SKM-1 treated with dmso at 0.1 percent for 144 hours (cell line): ENCODE measurements around the gene SBNO2.
"Not testable (repeated sequence)": the region's sequence is repeated elsewhere in the genome, so short reads cannot be mapped to it uniquely, and the experiment has no call there.

Source experiments
- DNase-seq: peaks from one replicate; lab custom pipeline; 2025; ENCODE audit not compliant: unreplicated experiment; lab: John Stamatoyannopoulos, UW

The SBNO2 gene

DNA sequence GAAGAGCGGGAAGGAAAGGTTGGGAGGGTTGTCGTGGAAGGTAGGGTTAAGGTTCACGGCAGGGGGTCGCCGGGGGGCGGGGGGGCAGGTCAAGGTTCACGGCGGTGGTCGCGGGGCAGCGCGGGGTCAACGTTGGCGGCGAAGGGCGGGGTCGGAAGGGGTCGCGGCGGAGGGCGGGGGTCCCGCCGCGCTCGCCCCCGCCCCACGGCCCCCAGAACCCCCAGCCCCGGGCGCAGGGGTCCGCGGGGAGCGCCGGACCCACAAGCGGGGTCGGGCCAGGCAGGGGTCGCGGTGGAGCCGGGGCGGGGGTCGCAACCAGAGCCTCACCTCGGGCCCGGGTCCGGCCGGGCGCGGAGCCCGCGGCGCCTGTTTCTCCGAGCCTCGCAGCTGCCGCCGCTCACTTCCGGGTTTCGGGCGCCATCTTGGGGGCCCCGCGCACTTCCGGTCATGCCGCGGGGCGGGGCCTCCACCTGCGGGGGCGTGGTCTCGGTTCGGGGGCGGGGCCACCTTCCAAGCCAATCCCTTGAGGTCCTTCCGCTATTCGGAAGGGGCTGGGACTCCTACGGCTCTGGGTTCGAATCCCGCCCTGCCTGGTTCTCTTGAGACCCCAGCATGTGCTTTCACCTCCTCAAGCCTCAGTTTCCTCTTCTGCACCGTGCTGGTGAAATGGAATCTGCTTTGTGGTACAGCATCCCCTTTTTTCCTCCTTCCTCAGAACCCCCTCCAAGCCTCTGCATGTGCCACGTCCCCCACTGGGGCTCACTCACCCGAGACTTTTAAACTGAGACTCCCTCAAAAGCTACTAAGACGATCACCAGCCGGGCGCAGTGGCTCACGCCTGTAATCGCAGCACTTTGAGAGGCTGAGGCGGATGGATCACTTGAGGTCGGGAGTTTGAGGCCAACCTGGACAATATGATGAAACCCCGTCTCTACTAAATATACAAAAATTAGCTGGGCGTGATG lies at the start of gene SBNO2:
Gene SBNO2 (minus strand): TSS at position 424 of the 965 bp plus-strand sequence. CDS start 19,992 bp downstream, outside the sequence.
- DNase-seq, result peak; percentile 63

DNA sequence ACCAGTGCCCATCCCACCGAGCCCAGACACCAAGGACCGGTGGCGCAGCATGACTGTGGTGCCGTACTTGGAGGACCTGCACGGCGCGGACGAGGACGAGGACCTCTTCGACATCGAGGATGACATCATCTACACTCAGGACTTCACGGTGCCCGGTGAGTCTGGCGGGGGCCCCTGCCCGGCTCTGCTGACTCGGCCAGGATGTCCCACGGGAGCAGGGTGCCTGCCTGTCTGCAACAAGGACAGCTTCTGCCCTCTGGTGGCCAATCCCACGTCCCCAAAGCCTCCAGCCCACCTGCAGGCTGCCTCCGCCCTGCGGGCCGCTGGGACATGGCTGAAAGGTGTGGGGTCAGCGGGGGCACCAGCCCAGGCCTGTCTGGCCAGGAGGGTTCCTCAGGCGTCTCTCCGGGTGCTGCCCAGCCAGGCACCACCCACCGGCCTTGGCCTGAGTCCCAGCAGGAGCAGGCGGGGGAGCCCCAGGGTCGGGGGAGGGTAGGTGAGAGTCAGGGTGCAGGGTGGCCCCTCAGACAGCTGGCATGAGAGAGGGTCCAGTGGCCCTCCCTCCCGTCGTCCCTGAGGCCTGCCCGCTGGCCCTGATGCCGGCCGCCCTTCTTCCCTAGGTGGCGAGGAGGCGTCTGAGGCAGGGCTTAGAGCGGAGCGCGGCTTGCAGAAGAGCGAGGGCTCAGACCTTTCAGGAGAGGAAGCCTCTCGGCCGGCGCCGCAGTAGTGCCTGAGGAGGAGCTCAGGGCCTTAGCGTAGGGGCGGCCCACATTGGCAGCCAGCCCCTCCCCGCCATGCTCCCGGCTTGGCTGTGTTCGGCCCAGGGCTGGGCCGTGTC lies 49.2 kb upstream of the SBNO2 start:
- DNase-seq, result no peak

DNA sequence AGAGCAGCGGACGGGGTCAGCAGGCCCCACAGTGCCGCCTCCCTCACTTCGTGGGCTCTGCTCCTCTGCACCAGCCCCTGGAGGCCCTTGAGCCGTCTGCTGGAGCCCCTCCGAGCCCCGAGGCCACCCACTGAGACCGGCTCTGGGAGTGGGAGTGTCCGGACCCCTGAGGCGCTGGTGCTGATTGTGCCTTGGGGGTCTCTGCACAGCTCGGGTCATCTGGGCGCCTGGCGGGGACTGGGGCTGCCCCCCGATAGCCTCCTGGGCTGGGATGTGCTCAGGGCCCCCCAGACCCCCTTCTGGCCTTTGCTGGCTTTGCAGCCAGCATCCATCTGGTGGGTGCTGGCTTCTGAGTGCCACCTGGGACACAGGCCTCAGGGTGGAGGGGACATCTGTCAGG lies 48.3 kb upstream of the SBNO2 start:
- no peak for DNase-seq

GRCh38 chr19:1221904-1222255 lies 47.8 kb upstream of the SBNO2 start:
- DNase-seq, result no peak

- DNase-seq, result no peak
These were observed 47.2 kb upstream of the SBNO2 start for GRCh38 chr19:1220976-1221903.

GRCh38 chr19:1220477-1220930 lies 46.4 kb upstream of the SBNO2 start:
- DNase-seq, result no peak

- DNase-seq, result no peak
These were observed 45.9 kb upstream of the SBNO2 start for GRCh38 chr19:1219786-1220476.

GRCh38 chr19:1218751-1219567 lies 44.9 kb upstream of the SBNO2 start:
- DNase-seq, result no peak

GRCh38 chr19:1217366-1217765 lies 43.3 kb upstream of the SBNO2 start:
- DNase-seq, result no peak

- DNase-seq, result no peak
These were observed 42.7 kb upstream of the SBNO2 start for GRCh38 chr19:1216756-1217155.

- no peak for DNase-seq
These were observed 41.0 kb upstream of the SBNO2 start for GRCh38 chr19:1214862-1215731.

DNA sequence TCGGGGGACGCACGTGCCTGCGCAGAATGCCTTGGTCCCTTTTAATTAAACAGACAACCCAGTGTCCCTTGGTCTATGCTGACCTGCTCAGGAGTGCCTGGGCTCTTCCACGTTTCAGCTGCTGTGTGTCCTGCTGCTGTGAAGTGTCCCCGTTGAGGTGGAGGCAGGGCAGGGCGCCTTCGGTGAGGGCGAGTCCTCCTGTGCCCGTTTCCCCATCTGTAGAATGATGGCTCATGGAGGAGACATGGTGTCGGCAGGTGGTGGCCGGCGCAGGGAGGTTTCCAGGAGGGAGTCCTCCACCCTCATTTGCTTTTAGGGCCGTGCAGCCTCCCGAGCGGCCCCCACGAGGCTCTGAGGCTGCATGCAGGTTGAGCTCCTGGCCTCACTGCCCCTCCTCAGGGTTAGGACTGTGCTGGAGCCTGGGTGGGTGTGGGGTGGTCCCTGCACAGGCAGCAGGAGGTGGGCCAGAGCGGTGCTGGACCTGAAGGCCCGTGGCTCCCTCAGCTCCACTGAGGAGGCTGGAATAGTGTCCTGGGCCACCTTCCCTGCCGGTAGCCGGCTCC lies 40.3 kb upstream of the SBNO2 start:
- DNase-seq, result no peak

- DNase-seq, result no peak
These were observed 39.6 kb upstream of the SBNO2 start for GRCh38 chr19:1213391-1214286.

DNA sequence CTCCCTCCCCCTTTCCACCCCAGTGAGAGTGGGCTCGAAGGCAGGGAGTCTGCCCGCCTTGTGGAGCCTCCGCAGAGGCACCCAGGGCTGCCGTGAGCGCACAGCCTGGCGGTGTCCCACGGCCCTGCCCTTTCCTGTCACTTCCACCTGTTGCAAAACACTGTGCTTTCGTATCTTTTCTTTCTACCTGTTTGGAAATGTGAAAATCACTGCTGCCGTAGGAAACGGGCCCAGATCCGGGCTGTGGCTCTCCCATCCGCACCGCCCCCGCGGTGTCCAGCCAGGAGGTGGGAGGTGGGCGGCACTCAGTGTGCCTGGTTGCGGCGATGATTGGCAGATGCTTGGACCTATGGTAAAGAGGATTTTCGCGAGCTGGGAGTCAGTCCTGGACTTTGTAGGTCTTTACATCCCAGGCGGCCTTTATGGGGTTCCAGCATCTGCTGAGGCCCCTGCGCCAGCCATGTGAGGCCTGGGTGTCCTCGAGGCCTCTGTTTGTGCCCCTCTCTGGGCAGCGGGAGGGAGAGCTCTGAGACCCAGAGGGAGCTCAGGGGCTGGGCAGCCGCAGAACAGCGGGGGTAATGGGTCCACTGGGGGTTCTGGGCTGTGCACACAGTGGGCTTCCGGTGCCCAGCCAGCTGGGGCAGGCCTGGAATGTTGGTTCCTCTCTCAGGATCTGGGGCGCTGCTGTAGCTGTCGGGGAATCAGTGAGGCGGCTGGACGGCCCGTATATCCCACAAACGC lies 37.6 kb upstream of the SBNO2 start:
- DNase-seq, result no peak

DNA sequence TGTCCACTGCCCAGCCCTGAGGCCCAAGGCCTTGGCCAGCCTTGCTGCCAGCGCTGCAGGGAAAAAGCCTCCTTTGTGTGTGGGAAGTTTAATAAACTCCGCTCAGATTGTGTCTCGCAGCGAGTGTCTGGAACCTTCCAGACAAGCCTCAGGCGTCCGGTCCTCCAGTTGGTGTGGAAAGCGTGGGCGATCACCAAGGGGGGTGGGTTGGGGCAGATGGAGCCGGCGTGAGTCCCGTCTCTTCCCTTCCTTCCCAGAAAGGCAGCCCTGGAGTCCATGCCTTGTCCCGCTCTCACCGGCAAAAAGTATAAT lies 36.1 kb upstream of the SBNO2 start:
- DNase-seq, result no peak

GRCh38 chr19:1208830-1209229 lies 34.8 kb upstream of the SBNO2 start:
- DNase-seq, result not testable (repeated sequence)
